Smooth muscle cell (in vitro differentiated cells): ENCODE measurements around the gene CCDC112. TPM values are rescaled to one million over a fixed set of nuclear protein-coding genes. Genes with fewer than 3 reads are reported as not detected.

Experiments
- DNase-seq: peaks from one replicate; lab custom pipeline; 2025; ENCODE audit not compliant: unreplicated experiment; lab: John Stamatoyannopoulos, UW
- H2AFZ ChIP-seq: fragments of 200-600 bp; sonication (generic); 2 replicates; pipeline ENCODE4 v1.6.0; 2016; ENCODE audit warnings: antibody characterized with exemption, low read depth, mild to moderate bottlenecking
- H3F3A ChIP-seq: fragments of 200-600 bp; sonication (generic); 2 replicates; pipeline ENCODE4 v1.6.0; 2017; ENCODE audit warnings: antibody characterized with exemption, low read depth
- H3K27ac ChIP-seq: fragments of 200-600 bp; sonication (generic); 2 replicates; pipeline ENCODE4 v1.5.1; 2016; ENCODE audit warnings: low read depth, mild to moderate bottlenecking
- H3K27me3 ChIP-seq: fragments of 200-600 bp; sonication (generic); 2 replicates; pipeline ENCODE4 v1.6.1; 2016; ENCODE audit warnings: low read depth, mild to moderate bottlenecking
- H3K36me3 ChIP-seq: fragments of 200-600 bp; sonication (generic); 2 replicates; pipeline ENCODE4 v1.5.1; 2016; ENCODE audit warnings: low read depth
- H3K4me1 ChIP-seq: fragments of 200-600 bp; sonication (generic); 2 replicates; pipeline ENCODE4 v1.5.1; 2016; ENCODE audit warnings: low read depth
- H3K4me2 ChIP-seq: fragments of 200-600 bp; sonication (generic); 2 replicates; pipeline ENCODE4 v1.6.0; 2016; ENCODE audit warnings: mild to moderate bottlenecking
- H3K4me3 ChIP-seq: fragments of 200-600 bp; sonication (generic); 2 replicates; pipeline ENCODE4 v1.5.1; 2016; ENCODE audit warnings: mild to moderate bottlenecking
- H3K79me2 ChIP-seq: fragments of 200-600 bp; sonication (generic); 2 replicates; pipeline ENCODE4 v1.6.0; 2016; ENCODE audit warnings: low read depth, mild to moderate bottlenecking
- H3K9ac ChIP-seq: fragments of 200-600 bp; sonication (generic); 2 replicates; pipeline ENCODE4 v1.6.0; 2016; ENCODE audit warnings: low read depth
- H3K9me3 ChIP-seq: fragments of 200-600 bp; sonication (generic); replicated peaks from 2 replicates; pipeline ENCODE4 v1.5.1; 2016; ENCODE audit warnings: low read depth
- H4K20me1 ChIP-seq: fragments of 200-600 bp; sonication (generic); 2 replicates; pipeline ENCODE4 v1.6.0; 2016; ENCODE audit warnings: low read depth
- CTCF ChIP-seq: fragments of 200-600 bp; sonication (generic); IDR thresholded peaks from 2 replicates; pipeline ENCODE4 v1.5.1; 2017; ENCODE audit warnings: borderline replicate concordance, mild to moderate bottlenecking, antibody characterized with exemption; ENCODE audit not compliant: insufficient read depth, poor library complexity, severe bottlenecking
- WGBS: methylation state at CpG from one replicate; pipeline ENCODE4 v1.1.7; 2016; ENCODE audit warnings: low lambda C conversion rate; 5-methylcytosine and 5-hydroxymethylcytosine counted together
- polyA plus RNA-seq: library from polyadenylated mRNA; unstranded; fragments of >200 nt; fragmentation: Nextera tagmentation; extraction: Ambion mirVana; gene quantifications from 2 replicates; pipeline ENCODE4 v1.2.1, GENCODE V29; 2016
- total RNA-seq: library from RNA; depleted of rRNA; stranded (reverse); fragments of >200 nt; gene quantifications from 2 replicates; pipeline ENCODE4 v1.2.3, GENCODE V29; 2014

CCDC112 gene
- total and polyA plus RNA-seq, 2 experiments from 2014 or later: 6.3 to 9.1 TPM

GRCh38 chr5:115320006-115320405, 23.6 kb upstream of the CCDC112 start:
- no peaks in the 10 kb centered on the region for H3K27me3 ChIP-seq
- no peaks in the 10 kb centered on the region for H3K36me3 ChIP-seq
- no peak overlapping the region for H3K4me3 ChIP-seq
- no peak overlapping the region for H3K4me2 ChIP-seq
- no peak overlapping the region for H3K27ac ChIP-seq
- H3K9ac ChIP-seq: no peak overlapping the region
- no peak for DNase-seq
- H3K9me3 ChIP-seq: no peaks in the 10 kb centered on the region
- 92% methylated on average over 3 of the region's 3 CpGs for WGBS
- H3F3A ChIP-seq: no peaks in the 10 kb centered on the region
- no peaks in the 10 kb centered on the region for H3K79me2 ChIP-seq
- H3K4me1 ChIP-seq: no peaks in the 10 kb centered on the region
- H4K20me1 ChIP-seq: no peaks in the 10 kb centered on the region
- no peak overlapping the region for H2AFZ ChIP-seq
- no peak for TF ChIP-seq CTCF

GRCh38 chr5:115319007-115319406, 22.6 kb upstream of the CCDC112 start:
- no peak for DNase-seq
- H3K79me2 ChIP-seq: no peaks in the 10 kb centered on the region
- no peak for TF ChIP-seq CTCF
- no peaks in the 10 kb centered on the region for H3K27me3 ChIP-seq
- no peaks in the 10 kb centered on the region for H3K36me3 ChIP-seq
- no peaks in the 10 kb centered on the region for H3F3A ChIP-seq
- no peak overlapping the region for H3K27ac ChIP-seq
- H2AFZ ChIP-seq: no peak overlapping the region
- no peaks in the 10 kb centered on the region for H3K9me3 ChIP-seq
- no peak overlapping the region for H3K4me2 ChIP-seq
- 0% methylated on average over 1 of the region's 1 CpG for WGBS
- H3K4me3 ChIP-seq: no peak overlapping the region
- H3K4me1 ChIP-seq: no peaks in the 10 kb centered on the region
- H3K9ac ChIP-seq: no peak overlapping the region
- no peaks in the 10 kb centered on the region for H4K20me1 ChIP-seq

- H3K27ac ChIP-seq: no peak overlapping the region
- H4K20me1 ChIP-seq: no peaks in the 10 kb centered on the region
- H3K27me3 ChIP-seq: no peaks in the 10 kb centered on the region
- no peaks in the 10 kb centered on the region for H3F3A ChIP-seq
- no peak for TF ChIP-seq CTCF
- no peaks in the 10 kb centered on the region for H3K4me1 ChIP-seq
- H3K9ac ChIP-seq: no peak overlapping the region
- 84% methylated on average over 1 of the region's 1 CpG for WGBS
- no peak overlapping the region for H3K4me3 ChIP-seq
- no peaks in the 10 kb centered on the region for H3K36me3 ChIP-seq
- no peak overlapping the region for H3K4me2 ChIP-seq
- DNase-seq: no peak
- no peak overlapping the region for H2AFZ ChIP-seq
- no peaks in the 10 kb centered on the region for H3K79me2 ChIP-seq
- no peaks in the 10 kb centered on the region for H3K9me3 ChIP-seq
Measured at GRCh38 chr5:115317736-115318135, 21.3 kb upstream of the CCDC112 start.

- DNase-seq: no peak
- no peak overlapping the region for H3K9ac ChIP-seq
- no peaks in the 10 kb centered on the region for H3K36me3 ChIP-seq
- no peak overlapping the region for H3K4me3 ChIP-seq
- no peaks in the 10 kb centered on the region for H3K27me3 ChIP-seq
- H4K20me1 ChIP-seq: no peaks in the 10 kb centered on the region
- no peaks in the 10 kb centered on the region for H3K79me2 ChIP-seq
- no peaks in the 10 kb centered on the region for H3F3A ChIP-seq
- H2AFZ ChIP-seq: no peak overlapping the region
- H3K4me2 ChIP-seq: no peak overlapping the region
- no peak for TF ChIP-seq CTCF
- no peaks in the 10 kb centered on the region for H3K4me1 ChIP-seq
- no peaks in the 10 kb centered on the region for H3K9me3 ChIP-seq
- H3K27ac ChIP-seq: no peak overlapping the region
Measured at GRCh38 chr5:115317320-115317719, 20.9 kb upstream of the CCDC112 start.
